ENCODE measurements around the gene MROH7.
"Not testable (repeated sequence)": the region's sequence is repeated elsewhere in the genome, so short reads cannot be mapped to it uniquely, and the experiment has no call there.

The MROH7 gene

DNA sequence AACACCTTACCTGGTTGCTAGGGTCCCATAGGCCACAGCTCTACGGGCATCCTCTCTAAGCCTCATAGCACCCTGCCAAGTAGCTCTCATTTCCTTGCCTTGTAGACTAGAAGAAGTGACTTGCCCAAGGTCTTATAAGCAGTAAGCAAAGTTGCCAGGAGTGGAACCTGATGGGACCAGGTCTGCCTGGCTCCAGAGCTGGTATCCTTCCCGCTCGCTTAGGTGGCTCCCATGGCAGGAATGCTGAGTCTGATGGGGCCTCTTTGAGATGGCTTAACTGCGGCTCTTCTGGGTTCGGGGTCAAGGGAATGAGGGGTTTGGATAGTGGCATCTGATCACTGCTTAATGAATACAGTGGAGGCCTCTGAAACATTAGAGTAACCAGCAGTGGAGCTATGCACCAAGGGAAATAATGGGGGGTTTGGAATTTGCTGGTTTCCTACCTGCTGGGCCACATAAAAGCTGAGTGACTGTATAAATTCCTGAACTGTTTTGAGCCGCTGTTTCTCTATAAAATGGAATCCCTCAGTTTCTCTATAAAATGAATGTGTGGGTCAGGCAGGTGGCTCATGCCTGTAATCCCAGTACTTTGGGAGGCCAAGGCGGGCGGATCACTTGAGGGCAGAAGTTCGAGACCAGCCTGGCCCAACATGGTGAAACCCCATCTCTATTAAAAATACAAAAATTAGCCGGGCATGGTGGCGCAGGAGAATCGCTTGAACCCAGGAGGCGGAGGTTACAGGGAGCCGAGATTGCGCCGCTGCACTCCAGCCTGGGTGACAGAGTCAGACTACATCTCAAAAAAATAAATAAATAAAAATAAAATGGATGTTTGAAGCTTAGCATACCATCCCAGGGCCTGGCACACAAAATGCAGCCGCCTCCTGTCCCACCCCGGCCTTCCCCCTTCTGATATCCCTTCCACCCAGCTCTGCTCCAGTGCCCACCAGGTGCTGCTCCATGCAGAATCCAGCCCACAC is 30.7 kb upstream of the MROH7 start:
- DNase-seq, result no peak

DNA sequence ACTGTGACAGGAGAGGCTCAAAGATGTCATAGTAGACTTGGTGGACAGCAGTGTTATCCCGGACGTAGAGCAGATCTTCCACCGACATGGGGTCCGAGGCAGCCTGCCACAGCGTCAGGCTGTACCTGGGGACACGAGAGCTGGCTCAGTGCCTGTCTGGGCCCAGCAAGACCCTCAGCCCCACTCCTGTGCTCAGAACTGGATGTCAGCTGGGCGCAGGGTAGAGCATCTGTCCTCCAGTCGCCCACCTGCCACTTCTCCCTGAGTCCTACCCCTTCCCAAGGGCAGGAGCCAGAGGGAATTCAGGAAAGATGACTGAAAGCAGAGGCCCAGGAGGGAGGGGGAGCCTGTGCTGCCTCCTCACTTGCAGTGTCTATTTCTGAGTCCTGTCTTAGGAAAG is 30.0 kb upstream of the MROH7 start:
- no peak for DNase-seq

DNA sequence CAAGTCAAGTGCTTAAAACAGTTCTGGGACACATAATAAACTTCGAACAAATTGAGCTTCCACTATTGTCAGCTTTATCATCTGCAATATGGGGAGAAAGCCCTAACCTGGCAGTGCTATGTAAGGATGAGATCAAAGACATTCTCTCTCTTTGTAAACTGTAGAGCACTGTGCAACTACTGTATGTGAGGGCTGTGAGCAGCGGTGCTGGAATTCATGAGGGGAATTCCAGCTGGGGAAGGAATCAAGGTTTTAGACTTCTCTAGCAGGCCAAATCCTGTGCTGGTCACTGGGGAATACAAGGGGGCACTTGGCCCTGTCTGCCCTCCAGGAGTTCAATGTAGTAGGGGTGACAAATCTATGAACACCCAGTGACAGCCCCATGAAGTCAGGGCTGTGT is 27.6 kb upstream of the MROH7 start:
- DNase-seq, result no peak

DNA sequence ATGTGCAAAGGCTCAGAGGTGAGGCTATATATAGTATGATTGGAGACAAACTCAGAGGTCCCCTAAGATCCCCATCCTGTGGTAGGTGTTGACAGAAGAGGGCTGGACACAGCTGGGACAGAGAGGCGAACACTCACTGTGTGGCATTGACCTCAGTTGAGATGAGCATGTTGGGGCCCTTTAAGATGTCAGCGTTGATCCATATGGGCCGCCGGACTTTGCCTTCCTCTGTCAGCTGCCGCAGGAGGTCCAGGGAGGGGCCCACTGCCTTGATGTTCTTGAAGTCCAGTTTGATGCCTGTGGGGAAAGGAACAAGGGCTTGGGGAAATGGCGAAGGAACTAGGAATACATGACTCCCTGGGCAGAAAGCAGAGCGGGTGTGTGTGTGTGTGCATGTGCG is 27.0 kb upstream of the MROH7 start:
- DNase-seq, result no peak

DNA sequence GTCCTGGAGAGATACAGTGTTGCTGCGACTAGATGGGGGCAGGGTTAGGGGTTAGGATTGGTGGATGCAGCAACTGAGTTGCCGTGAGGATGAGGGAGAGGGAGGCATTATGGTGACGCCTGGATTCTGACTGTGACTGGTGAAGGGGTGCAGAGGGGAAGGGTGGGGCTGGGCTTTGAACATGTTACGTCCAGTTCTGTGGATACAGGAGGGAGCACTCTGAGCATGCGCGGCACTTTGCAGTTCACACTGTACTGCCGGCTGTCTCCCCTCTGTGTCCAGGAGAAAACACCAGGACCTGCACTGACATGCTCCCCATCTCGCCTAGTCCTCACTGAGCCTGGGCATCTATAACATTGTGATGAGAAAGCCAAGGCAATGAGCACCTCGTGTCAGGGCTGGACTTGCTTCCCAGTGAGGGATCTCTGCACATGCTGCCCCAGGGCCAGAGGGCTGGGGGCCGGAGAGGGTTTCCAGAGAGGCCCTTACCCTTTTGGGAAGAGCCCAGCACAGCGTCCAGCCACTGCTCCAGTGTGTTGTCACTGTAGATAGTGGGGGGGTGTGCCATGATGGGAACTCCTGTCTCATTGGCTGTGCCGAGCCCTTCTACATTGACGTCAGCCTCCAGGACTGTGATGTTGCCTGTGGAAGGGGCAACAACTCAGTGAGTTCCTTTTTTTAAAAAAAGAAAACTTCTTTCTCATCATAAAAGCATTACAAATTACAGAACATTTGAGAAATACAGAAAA is 25.9 kb upstream of the MROH7 start:
- no peak for DNase-seq

DNA sequence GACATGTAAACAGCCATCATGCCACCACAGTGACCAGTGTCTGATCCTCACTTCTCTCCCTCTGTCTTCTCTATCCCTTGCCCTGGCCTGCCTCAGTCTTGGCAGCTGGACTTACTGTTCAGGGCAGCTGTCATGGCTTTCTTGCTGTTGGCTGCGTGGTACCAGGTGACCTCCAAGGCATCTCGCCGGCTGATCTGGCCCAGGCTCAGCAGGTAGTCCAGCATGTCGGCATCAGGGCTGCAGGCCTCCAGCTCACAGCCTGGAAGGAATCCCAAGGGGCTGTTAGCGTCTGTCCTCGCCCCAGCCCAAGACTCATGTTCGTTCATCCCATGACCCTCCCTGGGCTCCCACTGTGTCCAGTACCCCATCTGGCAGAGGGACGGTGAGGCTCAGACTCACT is 21.8 kb upstream of the MROH7 start:
- no peak for DNase-seq

DNA sequence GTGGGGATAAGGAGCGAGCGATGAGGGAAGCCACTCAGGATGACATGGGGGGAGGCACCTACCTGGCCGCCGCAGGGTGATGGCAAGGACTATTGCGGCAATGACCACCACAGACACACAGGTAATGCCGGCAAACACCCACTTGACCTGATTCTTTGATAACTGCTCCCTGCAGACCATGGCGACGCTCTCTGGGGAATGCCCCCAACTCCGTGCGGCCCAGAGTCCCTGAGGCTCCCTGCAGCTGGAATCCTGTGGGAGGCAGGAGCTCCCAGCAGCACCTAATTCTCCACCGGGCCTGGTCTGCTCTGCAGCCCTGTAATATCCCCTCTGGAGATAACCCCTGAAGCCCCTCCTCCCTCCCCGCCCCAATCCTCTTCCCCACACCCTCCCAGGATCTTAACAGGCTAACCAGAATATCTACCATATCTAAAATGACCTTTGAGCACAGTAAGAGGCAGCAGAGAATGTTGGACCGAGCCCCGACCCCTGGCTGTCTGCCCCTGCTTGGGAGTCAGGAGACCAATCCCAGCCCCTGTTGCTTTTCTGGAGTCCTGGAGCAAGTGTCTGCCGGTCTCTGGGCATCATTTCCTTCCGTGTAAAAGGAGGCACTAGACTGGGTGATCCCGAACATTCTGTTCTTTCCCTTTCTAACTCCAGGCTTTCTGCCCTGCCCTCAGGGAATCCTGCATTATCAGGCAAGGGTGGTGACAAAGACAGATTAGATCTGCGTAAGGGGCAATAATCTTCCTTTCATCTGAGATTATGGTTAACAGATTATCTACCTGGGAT is 18.2 kb upstream of the MROH7 start, which contains the start of gene FAM151A:
FAM151A (minus strand) TSS at position 310 of the 792 bp plus-strand sequence; CDS start at position 180, 130 bp downstream.
- no peak for DNase-seq

DNA sequence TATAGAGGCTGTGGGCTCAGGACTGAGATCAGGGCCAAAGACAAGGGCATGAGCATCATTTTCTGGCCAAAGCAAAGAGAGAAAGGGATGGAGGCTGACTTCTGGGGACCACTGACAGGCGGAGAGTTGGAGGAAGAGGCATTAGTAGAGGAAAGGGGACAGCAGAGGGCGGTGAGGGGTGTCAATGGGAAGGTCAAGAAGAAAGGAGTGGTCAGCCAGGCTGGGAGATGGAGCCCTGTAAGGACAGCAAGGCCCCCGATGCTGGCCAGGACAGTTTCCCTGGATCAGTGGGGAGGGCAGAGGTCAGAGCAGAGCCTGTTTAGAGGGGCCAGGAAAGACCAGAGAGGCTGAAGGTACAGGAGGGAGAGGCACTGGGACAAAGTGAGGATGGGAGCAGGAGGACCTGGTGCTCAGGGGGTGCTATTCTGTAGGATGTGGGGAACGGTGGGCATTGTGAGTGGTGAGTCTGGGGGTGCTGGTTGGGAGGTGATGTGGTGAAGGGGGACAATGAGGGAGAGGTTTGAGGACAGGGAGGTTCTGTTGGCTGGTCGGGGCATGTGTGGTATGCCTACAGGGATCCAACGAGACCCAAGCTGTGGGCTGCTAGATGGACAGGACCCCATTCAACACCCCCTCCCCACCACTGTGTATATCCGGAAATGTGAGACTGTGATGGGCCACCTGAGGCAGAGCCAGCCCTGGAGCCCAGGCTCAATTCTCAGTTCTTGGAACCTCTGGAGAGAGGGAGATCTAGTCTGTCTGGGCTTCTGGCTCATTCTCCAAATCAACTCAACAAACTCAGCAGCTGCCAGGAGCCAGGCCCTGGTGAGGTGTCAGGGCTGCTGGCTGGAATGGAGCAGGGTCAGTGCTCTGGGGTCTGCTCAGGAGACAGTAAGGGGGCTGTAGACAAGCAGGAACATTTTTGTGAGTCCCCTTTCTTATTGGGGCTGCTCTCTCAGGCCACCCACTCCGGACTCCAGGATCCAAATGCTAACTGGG is 16.8 kb upstream of the MROH7 start:
- peak; percentile 2 for DNase-seq

DNA sequence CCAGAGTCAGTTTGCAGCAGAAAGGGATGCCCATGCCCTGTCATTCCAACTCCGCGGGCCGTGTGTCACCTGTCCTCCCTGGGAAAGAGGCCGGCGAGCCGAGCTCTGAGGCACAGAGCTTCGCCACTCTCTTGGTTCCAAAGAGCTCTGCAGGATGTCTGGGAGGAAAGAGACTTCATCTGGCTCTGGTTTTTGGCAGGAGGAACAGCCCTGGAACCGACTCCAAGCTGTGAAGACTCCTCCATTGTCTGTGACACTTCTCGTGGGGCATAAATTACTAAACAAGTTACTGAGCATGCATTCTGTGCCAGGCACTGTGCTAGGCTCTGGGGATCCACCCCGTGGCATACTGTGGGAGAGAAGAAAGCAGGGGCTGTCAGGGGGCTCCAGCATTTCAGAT is 14.4 kb upstream of the MROH7 start:
- peak; percentile 22 for DNase-seq

DNA sequence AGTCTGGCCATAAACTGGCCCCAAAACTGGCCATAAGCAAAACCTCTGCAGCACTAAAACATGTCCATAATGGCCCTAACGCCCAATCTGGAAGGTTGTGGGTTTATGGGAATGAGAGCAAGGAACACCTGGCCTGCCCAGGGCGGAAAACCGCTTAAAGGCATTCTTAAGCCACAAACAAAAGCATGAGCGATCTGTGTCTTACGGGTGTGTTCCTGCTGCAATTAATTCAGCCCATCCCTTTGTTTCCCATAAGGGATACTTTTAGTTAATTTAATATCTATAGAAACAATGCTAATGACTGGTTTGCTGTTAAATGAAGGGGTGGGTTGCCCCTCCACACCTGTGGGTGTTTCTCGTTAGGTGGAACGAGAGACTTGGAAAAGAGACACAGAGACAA is 5.8 kb upstream of the MROH7 start:
- DNase-seq, result not testable (repeated sequence)

DNA sequence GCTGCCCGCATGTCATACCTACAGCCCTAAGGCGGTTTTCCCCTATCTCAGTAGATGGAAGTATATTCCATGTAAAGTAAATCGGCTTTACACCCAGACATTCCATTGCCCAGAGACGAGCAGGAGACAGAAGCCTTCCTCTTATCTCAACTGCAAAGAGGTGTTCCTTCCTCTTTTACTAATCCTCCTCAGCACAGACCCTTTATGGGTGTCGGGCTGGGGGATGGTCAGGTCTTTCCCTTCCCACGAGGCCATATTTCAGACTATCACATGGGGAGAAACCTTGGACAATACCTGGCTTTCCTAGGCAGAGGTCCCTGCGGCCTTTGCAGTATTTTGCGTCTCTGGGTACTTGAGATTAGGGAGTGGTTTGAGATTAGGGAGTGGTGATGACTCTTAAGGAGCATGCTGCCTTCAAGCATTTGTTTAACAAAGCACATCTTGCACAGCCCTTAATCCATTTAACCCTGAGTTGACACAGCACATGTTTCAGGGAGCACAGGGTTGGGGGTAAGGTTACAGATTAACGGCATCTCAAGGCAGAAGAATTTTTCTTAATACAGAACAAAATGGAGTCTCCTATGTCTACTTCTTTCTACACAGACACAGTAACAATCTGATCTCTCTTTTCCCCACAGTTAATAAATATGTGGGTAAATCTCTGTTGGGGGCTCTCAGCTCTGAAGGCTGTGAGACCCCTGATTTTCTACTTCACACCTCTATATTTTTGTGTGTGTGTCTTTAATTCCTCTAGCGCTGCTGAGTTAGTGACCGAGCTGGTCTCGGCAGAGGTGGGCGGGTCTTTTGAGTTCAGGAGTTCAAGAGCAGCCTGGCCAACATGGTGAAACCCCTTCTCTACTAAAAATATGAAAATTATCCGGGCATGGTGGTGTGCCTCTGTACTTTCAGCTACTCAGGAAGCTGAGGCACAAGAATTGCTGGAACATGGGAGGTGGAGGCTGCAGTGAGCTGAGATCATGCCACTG is 4.8 kb upstream of the MROH7 start:
- not testable (repeated sequence) for DNase-seq

DNA sequence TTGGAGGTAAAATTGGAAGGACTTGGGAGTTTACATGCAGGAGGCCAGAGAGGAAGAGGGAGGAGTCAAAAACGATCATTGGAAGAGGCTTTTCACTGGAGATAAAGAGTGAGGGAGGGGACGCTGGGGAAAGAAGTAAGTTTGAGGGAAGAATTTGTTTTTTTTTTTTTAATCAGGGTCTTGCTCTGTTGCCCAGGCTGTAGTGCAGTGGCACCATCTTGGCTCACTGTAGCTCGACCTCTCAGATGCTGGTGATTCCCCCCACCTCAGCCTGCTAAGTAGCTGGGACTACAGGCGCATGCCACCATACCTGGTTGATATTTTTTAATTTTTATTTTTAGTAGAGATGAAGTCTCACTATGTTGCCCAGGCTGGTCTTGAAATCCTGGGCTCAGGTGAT is 1.2 kb upstream of the MROH7 start:
- DNase-seq, result no peak

DNA sequence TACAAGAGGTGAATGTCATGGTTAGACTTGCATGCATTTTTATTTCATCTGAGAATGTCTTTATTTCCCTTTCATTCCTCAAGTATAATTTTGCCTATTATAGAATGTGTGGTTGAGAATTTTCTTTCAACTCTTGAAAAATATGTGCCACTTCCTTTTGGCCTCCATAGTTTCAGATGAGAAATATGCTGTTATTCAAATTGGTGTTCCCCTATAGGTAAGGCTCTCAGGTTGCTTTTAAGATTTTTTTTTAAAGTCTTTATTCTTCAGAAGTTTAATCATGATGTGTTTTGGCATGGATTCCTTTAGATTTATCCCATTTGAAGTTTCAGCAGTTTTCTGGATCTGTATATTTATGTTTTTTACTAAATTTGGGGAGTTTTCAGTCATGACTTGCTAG is 2.1 kb downstream of the MROH7 start:
- DNase-seq, result no peak

DNA sequence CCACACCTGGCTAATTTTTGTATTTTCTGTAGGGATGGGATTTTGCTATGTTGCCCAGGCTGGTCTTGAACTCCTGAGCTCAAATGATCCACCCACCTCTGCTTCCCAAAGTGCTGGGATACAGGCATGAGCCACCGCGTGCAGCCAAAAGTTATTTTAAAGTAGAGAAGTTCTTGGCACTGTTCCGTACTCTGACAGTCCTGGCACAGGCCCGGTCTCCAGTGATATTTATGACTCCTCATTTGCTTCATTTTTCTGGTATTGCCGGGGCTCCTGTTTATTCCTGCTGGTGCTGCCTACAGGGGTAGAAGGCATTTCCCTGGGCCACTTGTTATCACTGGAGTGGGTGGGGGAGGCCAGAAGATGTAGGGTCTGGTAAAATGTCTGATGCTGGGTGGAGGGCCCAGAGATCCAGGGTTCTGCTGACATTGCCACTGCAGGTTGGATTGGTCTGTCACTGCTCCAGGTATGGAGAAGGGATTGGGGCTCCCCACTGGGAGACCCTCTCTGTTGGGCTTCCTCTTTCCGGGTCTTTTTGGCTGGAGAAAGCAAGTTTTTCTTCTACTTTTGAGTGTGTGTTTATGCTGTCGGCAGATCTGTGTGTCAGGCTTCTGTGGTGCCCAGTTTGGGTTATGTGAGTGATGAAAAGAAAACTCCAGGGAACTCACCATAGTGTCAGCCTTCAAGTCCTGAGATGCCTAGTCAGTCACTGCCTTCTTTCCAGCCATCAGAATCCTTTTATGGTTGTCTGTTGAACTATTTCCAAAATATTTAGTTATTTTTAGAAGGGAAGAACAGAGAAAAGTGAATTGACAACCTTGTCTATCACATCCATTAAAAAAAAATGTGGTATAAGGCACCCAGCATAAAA is 4.5 kb downstream of the MROH7 start:
- peak; percentile 78 for DNase-seq

DNA sequence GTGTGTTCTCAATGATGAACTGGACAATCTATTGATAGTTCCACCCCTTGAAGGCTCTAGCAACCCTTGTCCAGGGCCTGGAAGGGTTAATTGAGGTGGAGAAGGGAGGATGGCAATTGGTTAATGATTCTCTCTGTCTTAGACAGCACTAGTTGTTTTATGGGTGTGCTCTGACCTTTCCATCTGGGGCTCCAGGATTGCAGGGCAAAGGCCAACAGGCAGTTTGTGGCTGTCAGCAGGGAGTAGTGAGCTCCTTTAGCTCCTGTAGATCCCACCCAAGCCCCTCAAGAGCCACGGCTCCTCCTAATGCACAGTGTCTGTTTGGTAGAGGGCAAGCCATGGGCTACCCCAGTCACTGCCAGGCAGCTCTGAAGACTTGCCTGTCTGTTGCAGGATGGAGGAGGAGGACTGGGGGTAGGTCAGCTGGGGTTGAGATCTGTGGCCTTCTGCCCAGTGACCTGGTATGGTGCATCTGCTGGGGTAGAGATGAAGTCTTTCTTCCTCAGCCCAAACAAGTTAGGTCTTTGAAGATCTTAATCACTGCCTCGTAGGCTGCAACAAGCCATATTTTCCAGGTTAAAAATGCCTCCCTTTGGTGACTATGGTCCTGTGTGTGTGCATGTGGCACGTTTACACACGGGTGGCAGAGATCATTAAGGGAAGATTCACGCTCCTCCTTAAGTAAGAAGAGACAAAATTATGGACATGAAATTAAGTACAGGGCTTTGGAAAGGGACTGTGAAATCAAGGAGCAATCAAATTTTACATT is 7.7 kb downstream of the MROH7 start:
- no peak for DNase-seq

DNA sequence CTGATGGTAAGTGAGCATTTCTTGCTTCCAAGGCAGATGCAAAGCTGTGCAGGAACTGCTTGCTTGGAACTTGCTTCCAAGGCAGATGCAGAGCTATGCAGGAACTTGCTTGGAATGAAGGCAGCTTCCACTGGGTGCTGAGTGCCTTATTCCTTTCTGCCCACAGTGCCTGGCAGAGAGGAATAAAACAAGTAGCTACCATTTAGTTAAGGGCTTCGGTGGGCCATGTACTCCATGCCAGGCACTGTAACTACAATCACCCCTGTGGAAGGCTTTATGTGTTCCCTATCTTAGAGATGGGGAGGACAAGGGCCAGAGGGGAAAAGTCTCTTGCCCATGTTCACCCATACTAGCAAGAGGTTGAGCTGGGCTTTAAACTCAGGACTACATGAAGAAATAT is 8.3 kb downstream of the MROH7 start:
- no peak for DNase-seq

DNA sequence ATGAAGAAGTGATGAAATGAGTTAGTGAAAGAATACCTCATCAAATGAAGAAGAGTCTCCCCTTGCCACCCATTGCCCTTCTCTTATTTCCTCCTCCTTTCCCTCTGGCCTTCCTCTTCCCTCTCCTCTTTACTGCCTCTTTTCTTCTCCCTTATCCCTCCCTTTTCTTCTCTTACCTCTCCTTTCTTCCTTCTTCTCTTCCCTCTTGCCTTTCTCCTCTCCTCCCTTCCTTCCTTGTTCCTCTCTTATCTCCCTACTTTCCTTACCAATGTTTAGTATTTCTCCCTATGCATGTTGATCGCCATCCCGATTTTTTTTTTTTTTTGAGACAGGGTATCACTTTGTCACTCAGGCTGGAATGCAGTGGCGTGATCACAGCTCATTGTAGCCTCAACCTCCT is 8.8 kb downstream of the MROH7 start:
- DNase-seq, result no peak

DNA sequence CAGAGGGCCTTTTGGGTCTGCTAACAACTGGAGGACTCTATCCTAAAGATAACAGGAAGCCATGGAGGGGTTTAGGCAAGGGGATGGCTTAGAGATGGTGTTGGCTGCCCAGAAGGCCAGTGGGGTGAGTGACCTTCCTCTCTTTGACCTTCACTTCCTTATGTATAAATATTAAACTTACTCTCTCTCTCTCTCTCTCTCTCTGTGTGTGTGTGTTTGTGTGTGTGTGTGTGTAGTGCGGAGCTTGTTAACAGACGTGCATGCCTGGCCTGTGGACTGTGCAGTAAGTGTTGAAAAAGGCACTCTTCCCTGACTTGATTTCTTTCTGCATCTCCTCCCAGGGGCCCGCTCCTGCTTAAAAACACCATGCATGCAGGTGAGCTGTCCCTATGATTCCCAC is 10.0 kb downstream of the MROH7 start:
- DNase-seq, result no peak

DNA sequence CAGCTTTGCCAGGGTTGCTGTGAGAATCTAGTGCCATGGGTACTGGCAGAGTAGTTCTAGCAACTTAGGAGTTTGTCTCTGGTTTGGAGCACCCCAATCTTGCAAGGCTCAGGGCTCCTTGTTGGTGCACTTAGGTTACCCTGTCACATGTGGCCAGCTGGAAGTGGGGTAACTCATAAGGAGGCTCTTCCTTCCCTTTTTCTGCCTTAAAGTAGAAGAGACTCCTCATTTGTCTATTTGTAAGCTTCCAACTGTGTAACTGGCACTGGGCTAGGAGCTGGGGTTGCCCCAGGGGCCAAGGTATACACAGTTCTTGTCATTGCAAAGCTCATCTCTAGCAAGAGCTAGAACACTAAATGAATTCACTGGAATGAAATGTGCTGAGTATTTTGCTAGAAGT is 10.6 kb downstream of the MROH7 start:
- no peak for DNase-seq

Measured in NCI-H446 treated with DMSO at 0.1 percent for 48 hours (cell line).